PC-9 (cell line): ENCODE data around the gene CLEC4M. TPM values are rescaled to one million over a fixed set of nuclear protein-coding genes. Genes with fewer than 3 reads are reported as not detected.

Experiments used
- BruUV-seq: library from RNA; stranded (reverse); fragments of 400-500 nt; replicated peaks from 2 replicates; lab custom pipeline; 2021; lab: Mats Ljungman, UMichigan
- CTCF ChIA-PET: fragments of 300-600 bp; sonication (Branson Sonifier 250); formaldehyde crosslinking; loops from one replicate; lab custom pipeline; 2022; ENCODE audit warnings: antibody characterized with exemption; lab: Charles Lee
- POLR2A ChIA-PET: fragments of 300-600 bp; sonication (Branson Sonifier 250); formaldehyde crosslinking; loops from one replicate; lab custom pipeline; 2022; ENCODE audit warnings: antibody characterized with exemption; ENCODE audit not compliant: unreplicated experiment; lab: Charles Lee
- DNase-seq, 2 experiments: peaks; one replicate each; pipeline versions ENCODE4 v3.0.0 to v3.0.0-alpha.2; 2015 to 2022; ENCODE audit warnings: mixed read lengths in 1 of 2
- H2AFZ ChIP-seq: fragments of 200-600 bp; sonication (generic); 2 replicates; pipeline ENCODE4 v1.8.1; 2017; ENCODE audit warnings: antibody characterized with exemption
- H3F3A ChIP-seq: fragments of 200-600 bp; sonication (generic); 2 replicates; pipeline ENCODE4 v1.8.1; 2017; ENCODE audit warnings: antibody characterized with exemption, mild to moderate bottlenecking, low read depth; ENCODE audit not compliant: insufficient read depth
- H3K27ac ChIP-seq: fragments of 200-600 bp; sonication (generic); 2 replicates; pipeline ENCODE4 v1.6.1; 2016; ENCODE audit warnings: mixed run types
- H3K27me3 ChIP-seq: fragments of 200-600 bp; sonication (generic); 2 replicates; pipeline ENCODE4 v1.6.1; 2016; ENCODE audit warnings: low read depth, mixed run types; ENCODE audit not compliant: insufficient read depth
- H3K36me3 ChIP-seq: fragments of 200-600 bp; sonication (generic); 2 replicates; pipeline ENCODE4 v1.6.1; 2016; ENCODE audit warnings: low read depth, mixed run types
- H3K4me1 ChIP-seq: fragments of 200-600 bp; sonication (generic); replicated peaks from 2 replicates; pipeline ENCODE4 v1.6.1; 2016; ENCODE audit warnings: mixed run types; ENCODE audit not compliant: insufficient read depth
- H3K4me2 ChIP-seq: fragments of 200-600 bp; sonication (generic); 2 replicates; pipeline ENCODE4 v1.6.1; 2017; ENCODE audit warnings: mixed run types
- H3K4me3 ChIP-seq: fragments of 200-600 bp; sonication (generic); 2 replicates; pipeline ENCODE4 v1.6.1; 2016; ENCODE audit warnings: mixed run types
- H3K79me2 ChIP-seq: fragments of 200-600 bp; sonication (generic); 2 replicates; pipeline ENCODE4 v1.6.1; 2017; ENCODE audit warnings: low read depth, mixed run types
- H3K9me2 ChIP-seq: fragments of 200-600 bp; sonication (generic); 2 replicates; pipeline ENCODE4 v1.8.1; 2017; ENCODE audit warnings: mild to moderate bottlenecking; ENCODE audit not compliant: insufficient read depth
- H3K9me3 ChIP-seq: fragments of 200-600 bp; sonication (generic); 2 replicates; pipeline ENCODE4 v1.8.1; 2016; ENCODE audit warnings: low read depth; ENCODE audit not compliant: insufficient read depth
- H4K20me1 ChIP-seq: fragments of 200-600 bp; sonication (generic); 2 replicates; pipeline ENCODE4 v1.8.1; 2017; ENCODE audit not compliant: insufficient read depth
- EZH2 ChIP-seq: fragments of 200-600 bp; sonication (generic); IDR thresholded peaks from 2 replicates; pipeline ENCODE4 v1.8.0; 2017; ENCODE audit warnings: antibody characterized with exemption, low read depth
- intact Hi-C: fragments of 100-400 bp; cut with micrococcal nuclease; formaldehyde crosslinking; loops from one replicate; pipeline ENCODE4 v1.10.0; 2022; ENCODE audit not compliant: unreplicated experiment
- total RNA-seq: library from RNA; stranded (reverse); gene quantifications from 2 replicates; pipeline ENCODE4 v1.2.3, GENCODE V29; 2021
- TF ChIP-seq, protein P1 (sequence below): fragments of 200-600 bp; sonication (generic); conservative IDR thresholded peaks from 2 replicates; pipeline ENCODE4 v1.6.1; 2017; ENCODE audit warnings: mixed run types, antibody characterized with exemption, mild to moderate bottlenecking, moderate library complexity

CLEC4M gene
- total RNA-seq, 1 experiment from 2014 or later, result not detected

DNA sequence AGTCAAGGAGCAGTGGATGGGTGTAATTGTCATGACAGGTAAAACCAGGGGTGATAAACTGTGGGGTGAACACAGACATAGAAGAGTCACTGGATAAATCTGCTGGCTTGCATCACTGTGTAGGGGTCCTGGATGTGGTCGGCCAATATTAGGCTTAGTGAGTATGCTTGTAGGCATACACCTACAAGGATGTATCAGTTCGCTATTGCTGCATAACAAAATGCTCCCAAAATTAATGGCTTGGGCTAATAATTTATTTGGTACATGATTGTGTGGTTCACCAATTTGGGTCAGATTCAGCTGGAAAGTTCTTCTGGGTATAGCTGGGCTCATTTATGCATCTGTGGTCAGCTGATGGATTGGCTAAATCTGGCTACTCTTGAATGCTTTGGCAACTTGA, 55.8 kb downstream of the CLEC4M start:
- H3K9me2 ChIP-seq, result no peaks in the 10 kb centered on the region
- H3K27me3 ChIP-seq, result no peaks in the 10 kb centered on the region
- ChIA-PET POLR2A (interaction anchor here (0.5 to 0.6 kb wide), 2 partner anchors 37 to 1010 kb away, joined by 3 to 6 read pairs; no protein-coding TSS in a partner anchor), CTCF (no interaction called here)
- no peaks in the 10 kb centered on the region for H3K36me3 ChIP-seq
- no peak for TF ChIP-seq EZH2
- TF ChIP-seq, protein P1, sequence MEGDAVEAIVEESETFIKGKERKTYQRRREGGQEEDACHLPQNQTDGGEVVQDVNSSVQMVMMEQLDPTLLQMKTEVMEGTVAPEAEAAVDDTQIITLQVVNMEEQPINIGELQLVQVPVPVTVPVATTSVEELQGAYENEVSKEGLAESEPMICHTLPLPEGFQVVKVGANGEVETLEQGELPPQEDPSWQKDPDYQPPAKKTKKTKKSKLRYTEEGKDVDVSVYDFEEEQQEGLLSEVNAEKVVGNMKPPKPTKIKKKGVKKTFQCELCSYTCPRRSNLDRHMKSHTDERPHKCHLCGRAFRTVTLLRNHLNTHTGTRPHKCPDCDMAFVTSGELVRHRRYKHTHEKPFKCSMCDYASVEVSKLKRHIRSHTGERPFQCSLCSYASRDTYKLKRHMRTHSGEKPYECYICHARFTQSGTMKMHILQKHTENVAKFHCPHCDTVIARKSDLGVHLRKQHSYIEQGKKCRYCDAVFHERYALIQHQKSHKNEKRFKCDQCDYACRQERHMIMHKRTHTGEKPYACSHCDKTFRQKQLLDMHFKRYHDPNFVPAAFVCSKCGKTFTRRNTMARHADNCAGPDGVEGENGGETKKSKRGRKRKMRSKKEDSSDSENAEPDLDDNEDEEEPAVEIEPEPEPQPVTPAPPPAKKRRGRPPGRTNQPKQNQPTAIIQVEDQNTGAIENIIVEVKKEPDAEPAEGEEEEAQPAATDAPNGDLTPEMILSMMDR, result no peak
- no peak for DNase-seq
- no peak overlapping the region for H3K4me3 ChIP-seq
- H4K20me1 ChIP-seq, result no peaks in the 10 kb centered on the region
- H3K4me1 ChIP-seq, result peaks cover 7% of the 10 kb centered on the region; the same call in 1 of the 2 replicates
- no peaks in the 10 kb centered on the region for H3K79me2 ChIP-seq
- H2AFZ ChIP-seq, result no peak overlapping the region
- H3K4me2 ChIP-seq, result no peak overlapping the region
- intact Hi-C loops, result no loop called here
- H3F3A ChIP-seq, result peaks cover 3% of the 10 kb centered on the region
- no peak overlapping the region for H3K27ac ChIP-seq
- no TSS peak for BruUV-seq
- H3K9me3 ChIP-seq, result no peaks in the 10 kb centered on the region

Other genes with a start within 250 kb of the CLEC4M start
- gene ZNF358, start 247.1 kb upstream of the CLEC4M start, total RNA-seq, result 60.7 and 85.3 TPM in 2 replicates
- 10.4 and 16.0 TPM in 2 replicates for gene MCOLN1, start 240.6 kb upstream of the CLEC4M start, total RNA-seq
- 121 and 139 TPM in 2 replicates for gene PNPLA6, start 227.5 kb upstream of the CLEC4M start, total RNA-seq
- 25.9 and 27.8 TPM in 2 replicates for gene CAMSAP3, start 167.4 kb upstream of the CLEC4M start, total RNA-seq
- gene XAB2, start 133.7 kb upstream of the CLEC4M start, total RNA-seq, result 44.9 and 51.3 TPM in 2 replicates
- gene PET100, start 133.4 kb upstream of the CLEC4M start, total RNA-seq, result 149 and 222 TPM in 2 replicates
- 0.92 and 1.0 TPM in 2 replicates for gene PCP2, start 129.5 kb upstream of the CLEC4M start, total RNA-seq
- 148 and 201 TPM in 2 replicates for gene STXBP2, start 126.1 kb upstream of the CLEC4M start, total RNA-seq
- not detected in 2 replicates for gene RETN, start 94.2 kb upstream of the CLEC4M start, total RNA-seq
- gene MCEMP1, start 86.2 kb upstream of the CLEC4M start, total RNA-seq, result not detected in 2 replicates
- 81.2 and 103 TPM in 2 replicates for gene TRAPPC5, start 82.4 kb upstream of the CLEC4M start, total RNA-seq
- gene FCER2, start 61.1 kb upstream of the CLEC4M start, total RNA-seq, result not detected in 2 replicates
- not detected in 2 replicates for gene CLEC4G, start 31.1 kb upstream of the CLEC4M start, total RNA-seq
- not detected in 2 replicates for gene CD209, start 15.7 kb upstream of the CLEC4M start, total RNA-seq
- gene EVI5L, start 67.0 kb downstream of the CLEC4M start, total RNA-seq, result 13.1 and 19.2 TPM in 2 replicates
- 12.9 and 20.3 TPM in 2 replicates for gene PRR36, start 111.1 kb downstream of the CLEC4M start, total RNA-seq
- 24.1 and 24.4 TPM in 2 replicates for gene LRRC8E, start 125.3 kb downstream of the CLEC4M start, total RNA-seq
- gene MAP2K7, start 140.6 kb downstream of the CLEC4M start, total RNA-seq, result 52.4 and 54.0 TPM in 2 replicates
- gene TGFBR3L, start 151.6 kb downstream of the CLEC4M start, total RNA-seq, result 2.0 and 2.3 TPM in 2 replicates
- 37.5 and 42.1 TPM in 2 replicates for gene SNAPC2, start 157.1 kb downstream of the CLEC4M start, total RNA-seq
- gene CTXN1, start 162.9 kb downstream of the CLEC4M start, total RNA-seq, result 54.5 and 71.2 TPM in 2 replicates
- gene TIMM44, start 180.4 kb downstream of the CLEC4M start, total RNA-seq, result 72.8 and 74.6 TPM in 2 replicates
- gene ELAVL1, start 242.4 kb downstream of the CLEC4M start, total RNA-seq, result 101 and 108 TPM in 2 replicates